Parietal lobe (tissue), 2 donors: Measurements from ENCODE around the gene CTIF. TPM values are rescaled to one million over a fixed set of nuclear protein-coding genes. Genes with fewer than 3 reads are reported as not detected.

Source experiments
- small RNA-seq: library from RNA; depleted of rRNA; stranded (forward); fragments of <200 nt; gene quantifications from one replicate; pipeline ENCODE3, GENCODE V24; 2014; ENCODE audit warnings: low replicate concordance
- total RNA-seq: library from RNA; depleted of rRNA; stranded (reverse); fragments of >200 nt; gene quantifications from one replicate; pipeline ENCODE4 v1.2.3, GENCODE V29; 2014

CTIF gene
- 95.5 TPM for total RNA-seq

GRCh38 chr18:48538531-48539405 lies at the start of gene CTIF:
CTIF (plus strand) TSS chr18:48539031; CDS start chr18:48619566, 80,535 bp downstream.

Small RNAs within 50 kb of the gene (small RNA-seq; reads per million reads assigned to genes)
- not detected for gene MIR4743

Other genes starting within 250 kb of the CTIF start
- gene ZBTB7C, start 129.6 kb upstream of the CTIF start, total RNA-seq: 0.94 TPM